GM18502 (cell line): ENCODE measurements around the gene PTPRD.
"Not testable (repeated sequence)": the region's sequence is repeated elsewhere in the genome, so short reads cannot be mapped to it uniquely, and the experiment has no call there.

Source experiments
- ATAC-seq: cut with Tn5 transposase; IDR thresholded peaks from one replicate; pipeline ENCODE4 v1.9.1; 2021; ENCODE audit warnings: mild to moderate bottlenecking; ENCODE audit not compliant: unreplicated experiment, poor library complexity

PTPRD gene

DNA sequence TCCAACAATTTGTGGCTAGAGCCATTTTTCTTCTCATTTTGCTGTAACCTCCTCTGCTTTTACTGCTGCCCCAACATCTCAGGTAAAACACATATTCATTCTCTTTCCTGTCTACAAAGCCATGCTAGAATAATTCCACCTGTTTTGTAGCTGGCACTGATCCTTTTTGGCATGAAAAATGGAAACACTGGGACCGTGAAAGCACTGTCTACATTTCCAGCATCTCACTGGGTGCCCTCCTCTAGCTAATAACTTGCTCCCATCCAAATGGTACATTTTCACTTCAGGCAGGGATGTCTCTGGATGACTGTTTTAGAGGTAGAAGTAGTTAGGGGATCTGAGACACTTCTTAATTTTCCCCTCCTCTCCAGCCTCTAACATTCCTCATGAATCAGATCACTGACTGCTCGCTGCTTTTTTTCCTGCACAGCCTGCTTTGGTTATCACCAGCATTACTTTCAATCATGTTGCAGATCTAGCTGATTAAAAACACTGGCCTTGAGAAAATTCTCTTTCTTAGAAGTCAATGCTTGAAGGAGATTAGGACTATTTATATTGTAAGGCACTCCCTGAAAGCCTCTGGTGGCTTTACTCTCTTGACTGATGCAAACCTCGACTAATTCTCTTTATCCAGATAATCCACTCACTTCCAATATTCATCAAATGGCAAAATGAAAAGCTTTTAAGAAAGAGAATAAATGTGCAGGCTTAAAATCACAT lies 1500.6 kb downstream of the PTPRD start:
- ATAC-seq: no peak

DNA sequence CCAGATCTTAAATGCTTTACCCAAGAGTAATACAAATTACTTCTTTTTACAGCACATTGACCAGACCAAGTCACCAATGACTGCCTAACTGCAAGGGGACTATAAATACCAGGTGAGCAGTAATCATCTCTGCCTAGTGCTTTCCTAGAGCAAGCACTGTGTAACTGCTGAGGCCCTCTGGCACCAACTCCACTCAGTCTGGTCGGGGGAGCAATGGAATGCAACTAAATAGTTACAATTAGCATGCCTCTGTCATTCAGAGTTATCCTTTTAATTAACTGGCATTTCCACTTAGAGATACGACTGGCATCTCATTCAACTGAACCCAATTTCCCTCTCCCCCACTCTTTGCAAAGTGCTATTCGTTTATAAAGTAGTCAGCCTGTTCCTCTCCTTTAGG lies 1504.2 kb downstream of the PTPRD start:
- ATAC-seq: no peak

DNA sequence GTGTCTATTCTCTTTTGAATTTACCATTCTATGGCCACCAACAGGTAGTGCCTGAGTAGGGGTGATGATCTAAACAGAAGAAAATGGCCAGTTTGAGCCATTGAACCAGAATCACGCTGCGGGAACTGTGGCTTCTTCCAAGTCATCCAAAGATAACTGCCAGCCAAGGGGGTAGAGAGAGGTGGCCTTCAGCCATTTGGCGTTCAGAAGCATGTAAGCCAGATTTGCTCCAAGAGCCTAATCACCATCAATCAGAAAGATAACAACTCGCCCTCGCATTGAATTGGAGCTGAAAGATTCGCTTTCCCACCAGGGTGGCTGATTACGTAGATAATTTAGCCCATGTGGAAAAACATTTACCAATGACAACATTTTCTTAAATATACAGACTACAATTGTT lies 1510.5 kb downstream of the PTPRD start:
- ATAC-seq: no peak

DNA sequence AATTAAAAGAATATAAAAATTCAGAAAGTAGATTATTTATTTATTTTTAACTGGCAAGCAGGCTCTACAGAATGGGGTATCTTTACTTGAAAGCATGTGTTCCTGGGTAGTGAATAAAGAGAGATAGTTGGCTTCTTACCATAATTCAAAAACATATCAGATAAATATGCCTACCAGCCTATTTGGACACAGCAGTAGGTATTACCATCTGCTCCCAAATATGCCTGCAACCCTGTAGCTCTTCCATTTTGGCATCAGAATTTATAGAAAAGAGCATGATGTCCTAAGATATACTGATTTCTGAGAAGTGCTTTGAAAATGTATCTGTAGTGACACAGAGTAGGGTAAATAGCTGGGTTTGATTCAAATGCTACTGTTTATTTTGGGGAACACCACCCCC lies 1512.7 kb downstream of the PTPRD start:
- ATAC-seq: no peak

GRCh38 chr9:9099646-9100045 lies 1513.2 kb downstream of the PTPRD start:
- ATAC-seq: no peak

DNA sequence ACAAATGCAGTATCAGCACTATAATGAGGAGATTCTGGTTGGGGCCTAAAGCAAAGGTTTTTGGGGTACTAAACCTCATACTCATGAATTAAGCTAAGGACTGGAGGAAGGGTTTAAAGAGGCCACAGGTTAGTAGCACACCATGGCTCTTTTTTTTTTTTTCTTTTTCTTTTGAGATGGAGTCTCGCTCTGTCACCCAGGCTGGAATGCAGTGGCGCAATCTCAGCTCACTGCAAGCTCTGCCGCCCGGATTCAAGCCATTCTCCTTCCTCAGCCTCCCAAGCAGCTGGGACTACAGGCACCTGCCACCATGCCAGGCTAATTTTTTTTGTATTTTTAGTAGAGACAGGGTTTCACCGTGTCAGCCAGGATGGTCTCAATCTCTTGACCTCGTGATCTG lies 1515.5 kb downstream of the PTPRD start:
- not testable (repeated sequence) for ATAC-seq

DNA sequence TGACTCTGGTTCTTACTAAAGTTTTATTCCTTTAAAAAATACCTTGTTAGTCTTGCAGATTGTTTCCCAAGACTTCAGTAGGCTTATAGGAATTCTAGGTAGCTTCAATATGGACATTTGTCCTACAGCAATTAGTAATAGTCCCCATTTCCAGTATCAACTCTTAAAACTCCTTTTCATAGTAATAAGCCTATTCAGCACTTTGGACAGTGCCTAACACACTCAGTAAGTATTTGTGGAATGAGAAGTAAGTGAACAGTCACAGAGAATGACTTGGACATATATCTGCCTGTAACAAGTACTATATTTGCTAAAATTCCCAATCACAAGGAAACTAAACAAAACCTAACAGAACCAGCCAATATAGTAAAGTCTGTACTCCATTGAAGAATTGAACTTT lies 1521.4 kb downstream of the PTPRD start:
- no peak for ATAC-seq

- no peak for ATAC-seq
Observed at GRCh38 chr9:9079473-9079872, 1533.3 kb downstream of the PTPRD start.

DNA sequence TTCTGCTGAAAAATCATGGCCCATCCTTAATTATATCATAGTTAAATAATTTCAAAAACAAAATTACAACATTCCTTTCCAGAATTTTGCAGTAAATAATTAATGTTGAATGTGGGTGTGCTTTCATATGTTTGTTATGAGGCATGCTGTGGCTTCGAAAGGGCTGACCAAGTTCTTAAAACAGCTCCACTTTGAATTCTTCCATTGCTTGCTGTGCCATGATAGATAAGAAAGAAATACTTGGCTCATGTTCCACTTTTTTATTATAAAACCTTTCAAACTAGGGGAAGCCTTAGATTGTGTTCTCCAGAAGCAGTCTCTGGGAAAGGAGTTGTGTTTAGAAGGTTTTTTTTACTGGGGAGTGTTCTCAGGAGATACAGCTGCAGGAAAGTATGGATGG lies 1534.5 kb downstream of the PTPRD start:
- no peak for ATAC-seq

- ATAC-seq: no peak
Observed at GRCh38 chr9:9061627-9062026, 1551.2 kb downstream of the PTPRD start.

- ATAC-seq: no peak
Observed at GRCh38 chr9:9054354-9054992, 1558.3 kb downstream of the PTPRD start.

DNA sequence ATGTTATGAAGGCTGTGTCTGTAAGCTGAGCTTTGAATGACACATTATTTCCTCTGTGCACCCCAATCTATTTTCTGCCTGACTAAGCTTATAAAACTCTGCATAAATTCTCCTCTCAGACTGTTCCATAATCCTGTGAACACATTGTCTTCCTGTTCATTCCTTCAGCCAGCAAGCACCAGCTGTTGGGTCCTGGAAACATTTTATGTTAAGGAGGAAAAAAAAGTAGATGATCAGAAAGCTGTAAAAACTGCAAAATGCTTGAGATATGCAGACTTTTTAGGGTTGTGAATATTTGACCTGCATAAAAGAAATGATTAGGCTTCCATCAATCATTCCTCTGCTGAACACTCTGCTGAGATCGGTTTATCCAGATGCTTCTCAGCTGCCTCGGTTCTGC lies 1567.2 kb downstream of the PTPRD start:
- ATAC-seq: no peak

DNA sequence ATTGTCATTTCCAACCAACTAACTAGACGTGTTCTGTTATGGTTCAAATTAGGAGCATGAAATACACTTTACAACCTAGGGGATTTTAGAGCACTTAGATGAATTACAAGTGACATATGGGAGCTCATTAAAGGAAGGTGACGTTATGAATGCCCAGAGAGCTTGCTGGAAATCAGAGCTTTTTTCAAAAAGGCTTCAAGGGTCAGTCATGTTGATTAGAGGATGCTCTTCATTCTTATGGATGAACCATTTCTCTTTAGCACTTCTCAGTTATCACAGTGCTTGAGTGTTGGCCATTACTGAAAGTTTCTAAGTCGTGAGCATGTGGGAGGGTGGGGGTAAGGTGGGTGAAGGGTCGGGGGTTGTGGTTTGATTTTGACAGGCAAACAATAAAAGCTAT lies 1567.7 kb downstream of the PTPRD start:
- no peak for ATAC-seq

GRCh38 chr9:9043788-9044187 lies 1569.0 kb downstream of the PTPRD start:
- not testable (repeated sequence) for ATAC-seq

- ATAC-seq: no peak
Observed at GRCh38 chr9:9041756-9042155, 1571.0 kb downstream of the PTPRD start.

- no peak for ATAC-seq
Observed at GRCh38 chr9:9033022-9033421, 1579.8 kb downstream of the PTPRD start.

DNA sequence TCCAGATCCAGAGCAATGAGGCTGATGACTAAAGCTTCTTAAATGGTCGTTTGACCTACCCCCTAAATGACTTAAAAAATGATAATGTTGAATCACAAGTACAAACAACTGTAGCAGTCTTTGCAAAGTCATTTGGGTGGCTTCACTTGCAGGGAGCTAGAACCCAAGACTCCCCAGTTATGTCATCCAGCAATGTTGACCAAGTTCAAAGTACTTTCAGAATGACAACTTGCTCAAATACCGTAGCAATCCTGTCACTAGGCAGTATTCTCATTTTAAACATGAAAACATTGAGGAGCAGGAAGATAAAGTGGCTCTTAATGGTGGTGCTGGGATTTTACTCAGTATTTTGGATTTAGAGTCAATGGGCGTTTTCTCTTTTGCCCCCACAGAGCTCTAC lies 1596.2 kb downstream of the PTPRD start:
- ATAC-seq: no peak

- ATAC-seq: no peak
Observed at GRCh38 chr9:9004810-9005209, 1608.0 kb downstream of the PTPRD start.

- ATAC-seq: no peak
Observed at GRCh38 chr9:9002826-9003583, 1609.8 kb downstream of the PTPRD start.

DNA sequence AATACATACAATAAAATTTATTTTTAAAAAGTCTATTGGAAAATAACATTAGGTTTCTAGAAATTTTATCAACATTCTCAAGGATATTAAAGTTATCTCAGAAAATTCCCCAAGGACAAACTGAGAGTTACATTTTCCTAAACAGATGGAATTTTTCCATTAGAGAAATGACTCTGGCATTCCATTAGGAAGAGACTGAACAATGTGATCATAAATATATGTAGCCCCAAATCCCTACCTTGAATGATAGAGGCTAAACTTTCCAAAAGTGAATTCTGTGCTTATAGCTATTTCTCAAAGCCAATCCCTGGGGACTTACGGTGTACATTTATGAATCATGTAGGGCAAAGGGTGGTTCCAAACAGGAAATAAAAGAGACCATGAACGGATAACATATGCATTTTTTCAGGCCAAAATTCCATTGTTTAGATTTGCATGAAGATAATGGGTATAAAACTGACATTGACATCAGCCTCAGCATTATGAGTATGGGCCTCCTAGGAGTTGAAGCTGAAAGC lies 1632.2 kb downstream of the PTPRD start:
- no peak for ATAC-seq

- ATAC-seq: no peak
Observed at GRCh38 chr9:8978334-8978733, 1634.5 kb downstream of the PTPRD start.
